Peyer's patch (tissue), 4 donors: ENCODE results near the gene CHADL. TPM values are rescaled to one million over a fixed set of nuclear protein-coding genes. Genes with fewer than 3 reads are reported as not detected.

Experiments
- DNase-seq, 3 donors: peaks; one replicate each; pipeline ENCODE4 v3.0.0-alpha.2; 2017 to 2019
- H3K27ac ChIP-seq, 4 donors: fragments of 200-600 bp; sonication (generic); one replicate each; pipeline ENCODE4 v1.5.1; 2016 to 2019
- H3K27me3 ChIP-seq, 2 donors: fragments of 200-600 bp; sonication (generic); one replicate each; pipeline ENCODE4 v1.5.1; 2019
- H3K36me3 ChIP-seq, 3 donors: fragments of 200-600 bp; sonication (generic); one replicate each; pipeline ENCODE4 v1.5.1; 2016 to 2019
- H3K4me1 ChIP-seq, 4 donors: fragments of 200-600 bp; sonication (generic); one replicate each; pipeline ENCODE4 v1.5.1; 2016 to 2019
- H3K4me3 ChIP-seq, 4 donors: fragments of 200-600 bp; sonication (generic); 1 replicate in 3 of 4; 2 replicates in 1 of 4; pipeline ENCODE4 v1.5.1; 2016 to 2019; ENCODE audit warnings: mild to moderate bottlenecking in 1 of 4
- H3K9me3 ChIP-seq, 4 donors: fragments of 200-600 bp; sonication (generic); one replicate each; pipeline ENCODE4 v1.5.1; 2016 to 2019; ENCODE audit warnings: mild to moderate bottlenecking in 1 of 4
- CTCF ChIP-seq, 6 experiments: fragments of 450-650 bp in 4 of 6; fragments of 200-600 bp in 2 of 6; sonication (generic) in 1 of 6; IDR thresholded peaks; one replicate each; pipeline ENCODE4 v1.5.1; 2017 to 2019; ENCODE audit warnings: antibody characterized with exemption in 6 of 6, mild to moderate bottlenecking in 3 of 6, moderate library complexity in 1 of 6
- POLR2A ChIP-seq, 2 donors: fragments of 450-650 bp; IDR thresholded peaks; one replicate each; pipeline ENCODE4 v1.5.1; 2017; ENCODE audit warnings: antibody characterized with exemption in 2 of 2, mild to moderate bottlenecking in 2 of 2, moderate library complexity in 2 of 2
- total RNA-seq, 4 donors: library from RNA; depleted of rRNA; stranded (reverse); fragments of >200 nt; gene quantifications; one replicate each; pipeline ENCODE4 v1.1.0, GENCODE V29; 2016

Gene CHADL
- total RNA-seq, 4 donors from 2014 or later = 0.80 to 5.3 (median 2.3) TPM; not detected in 1

GRCh38 chr22:41229730-41230400 is 10.9 kb downstream of the CHADL start:
- no peaks in the 10 kb centered on the region for H3K9me3 ChIP-seq
- H3K4me1 ChIP-seq = no peaks in the 10 kb centered on the region
- H3K27ac ChIP-seq = peak overlapping the region in 1 of 4 donors; percentile 19
- H3K4me3 ChIP-seq = no peak overlapping the region
- H3K36me3 ChIP-seq = peaks cover 0 to 60% (median 0%) of the 10 kb centered on the region in 3 donors
- H3K27me3 ChIP-seq = no peaks in the 10 kb centered on the region
- TF ChIP-seq POLR2A (IDR thresholded peaks at IDR 0.05) (no peak), CTCF (IDR thresholded peaks at IDR 0.05) (no peak)
- no peak for DNase-seq

- H3K27ac ChIP-seq = no peak overlapping the region
- peaks cover 0 to 67% (median 0%) of the 10 kb centered on the region in 3 donors for H3K36me3 ChIP-seq
- H3K4me1 ChIP-seq = no peaks in the 10 kb centered on the region
- no peaks in the 10 kb centered on the region for H3K9me3 ChIP-seq
- H3K27me3 ChIP-seq = no peaks in the 10 kb centered on the region
- no peak for DNase-seq
- no peak overlapping the region for H3K4me3 ChIP-seq
- TF ChIP-seq CTCF (IDR thresholded peaks at IDR 0.05) (no peak), POLR2A (IDR thresholded peaks at IDR 0.05) (no peak)
Measured at GRCh38 chr22:41229215-41229614, 11.5 kb downstream of the CHADL start.

- no peak overlapping the region for H3K27ac ChIP-seq
- no peaks in the 10 kb centered on the region for H3K9me3 ChIP-seq
- DNase-seq = no peak
- peaks cover 0 to 87% (median 0%) of the 10 kb centered on the region in 3 donors for H3K36me3 ChIP-seq
- no peaks in the 10 kb centered on the region for H3K4me1 ChIP-seq
- no peak overlapping the region for H3K4me3 ChIP-seq
- no peaks in the 10 kb centered on the region for H3K27me3 ChIP-seq
- TF ChIP-seq CTCF (IDR thresholded peaks at IDR 0.05) = no peak
- no peak for TF ChIP-seq POLR2A (IDR thresholded peaks at IDR 0.05)
Measured at GRCh38 chr22:41226723-41227655, 13.7 kb downstream of the CHADL start.

GRCh38 chr22:41223535-41223934 is 17.2 kb downstream of the CHADL start:
- Histone ChIP-seq H3K27me3 (no peaks in the 10 kb centered on the region), H3K4me1 (no peaks in the 10 kb centered on the region), H3K27ac (no peak overlapping the region), H3K4me3 (no peak overlapping the region), H3K9me3 (no peaks in the 10 kb centered on the region), H3K36me3 (peaks cover 0 to 92% (median 0%) of the 10 kb centered on the region in 3 donors)
- DNase-seq = no peak
- TF ChIP-seq POLR2A (IDR thresholded peaks at IDR 0.05) = no peak
- no peak for TF ChIP-seq CTCF (IDR thresholded peaks at IDR 0.05)

GRCh38 chr22:41222846-41223507 is 17.8 kb downstream of the CHADL start:
- TF ChIP-seq CTCF (IDR thresholded peaks at IDR 0.05) (no peak), POLR2A (IDR thresholded peaks at IDR 0.05) (no peak)

More at GRCh38 chr22:41222846-41223507, 17.8 kb downstream of the CHADL start:
- Histone ChIP-seq H3K9me3 (no peaks in the 10 kb centered on the region), H3K36me3 (peaks cover 0 to 88% (median 0%) of the 10 kb centered on the region in 3 donors), H3K27me3 (no peaks in the 10 kb centered on the region), H3K4me1 (no peaks in the 10 kb centered on the region), H3K27ac (no peak overlapping the region), H3K4me3 (no peak overlapping the region)
- DNase-seq = no peak
